Fibroblast of lung (primary cell): Measurements from ENCODE around the gene ITPKA. TPM values are rescaled to one million over a fixed set of nuclear protein-coding genes. Genes with fewer than 3 reads are reported as not detected.

Experiments
- DNase-seq, 2 donors: peaks; one replicate each; pipeline versions ENCODE4 v3.0.0 to v3.0.0-alpha.2; 2010; ENCODE audit warnings: low read depth in 2 of 2
- H2AFZ ChIP-seq: 2 replicates; pipeline ENCODE4 v1.5.1; 2012; ENCODE audit warnings: low read length, control low read depth, inconsistent platforms
- H3K27ac ChIP-seq: 2 replicates; pipeline ENCODE4 v1.5.1; 2011; ENCODE audit warnings: low read length, control low read depth; ENCODE audit not compliant: insufficient read depth
- H3K27me3 ChIP-seq: 2 replicates; pipeline ENCODE4 v1.5.1; 2011; ENCODE audit warnings: mild to moderate bottlenecking, low read length; ENCODE audit not compliant: control insufficient read depth, insufficient read depth
- H3K36me3 ChIP-seq: 2 replicates; pipeline ENCODE4 v1.5.1; 2011; ENCODE audit warnings: low read length; ENCODE audit not compliant: control insufficient read depth, insufficient read depth
- H3K4me1 ChIP-seq: 2 replicates; pipeline ENCODE4 v1.5.1; 2011; ENCODE audit warnings: low read length; ENCODE audit not compliant: control insufficient read depth, insufficient read depth; ENCODE audit errors: extremely low read depth
- H3K4me2 ChIP-seq: 2 replicates; pipeline ENCODE4 v1.5.1; 2011; ENCODE audit warnings: low read length, control low read depth; ENCODE audit not compliant: insufficient read depth; ENCODE audit errors: extremely low read depth
- H3K4me3 ChIP-seq, 4 experiments: fragments of 200-600 bp in 1 of 4; sonication (generic) in 1 of 4; replicated peaks in 1 of 4; 2 replicates each; pipeline ENCODE4 v1.5.1; 2011 to 2016; ENCODE audit warnings: low read length in 4 of 4, low read depth in 3 of 4, mild to moderate bottlenecking in 3 of 4, control low read depth in 2 of 4, inconsistent platforms in 1 of 4, mixed read lengths in 1 of 4; ENCODE audit not compliant: insufficient read depth in 1 of 4; ENCODE audit errors: control extremely low read depth in 1 of 4
- H3K79me2 ChIP-seq: 2 replicates; pipeline ENCODE4 v1.5.1; 2012; ENCODE audit warnings: mild to moderate bottlenecking, low read length, inconsistent platforms; ENCODE audit not compliant: control insufficient read depth, insufficient read depth
- H3K9ac ChIP-seq: 2 replicates; pipeline ENCODE4 v1.5.1; 2011; ENCODE audit warnings: mild to moderate bottlenecking, low read length, control low read depth; ENCODE audit not compliant: insufficient read depth
- H3K9me3 ChIP-seq: 2 replicates; pipeline ENCODE4 v1.5.1; 2012; ENCODE audit warnings: low read depth, low read length; ENCODE audit not compliant: control insufficient read depth, insufficient read depth
- H4K20me1 ChIP-seq: 2 replicates; pipeline ENCODE4 v1.5.1; 2011; ENCODE audit warnings: low read length; ENCODE audit not compliant: control insufficient read depth, insufficient read depth; ENCODE audit errors: extremely low read depth
- EZH2 ChIP-seq: IDR thresholded peaks from 2 replicates; pipeline ENCODE4 v1.5.1; 2012; ENCODE audit warnings: low read length, control low read depth, mild to moderate bottlenecking; ENCODE audit errors: missing control alignments
- polyA plus RNA-seq, 2 donors: library from polyadenylated mRNA; depleted of rRNA in 1 of 2; stranded (reverse) in 1 of 2; unstranded in 1 of 2; fragments of >200 nt; gene quantifications; 2 replicates each; pipeline ENCODE4 v1.2.1, GENCODE V29; 2011 to 2012; ENCODE audit warnings: missing spikeins in 1 of 2
- total RNA-seq: library from RNA; depleted of rRNA; stranded (reverse); fragments of >200 nt; gene quantifications from 2 replicates; pipeline ENCODE4 v1.2.1, GENCODE V29; 2014
- TF ChIP-seq, protein P1 (sequence below), 2 donors: IDR thresholded peaks in 1 of 2; conservative IDR thresholded peaks in 1 of 2; 1 replicate in 1 of 2; 2 replicates in 1 of 2; pipeline ENCODE4 v1.5.1; 2011 to 2012; ENCODE audit warnings: low read length in 2 of 2, control low read depth in 1 of 2, inconsistent platforms in 1 of 2, low read depth in 1 of 2, mild to moderate bottlenecking in 1 of 2

Gene ITPKA
- total and polyA plus RNA-seq, 2 donors (not counting 1 experiment from before 2014, with no cell fraction given): 0.32 to 35.0 TPM

DNA sequence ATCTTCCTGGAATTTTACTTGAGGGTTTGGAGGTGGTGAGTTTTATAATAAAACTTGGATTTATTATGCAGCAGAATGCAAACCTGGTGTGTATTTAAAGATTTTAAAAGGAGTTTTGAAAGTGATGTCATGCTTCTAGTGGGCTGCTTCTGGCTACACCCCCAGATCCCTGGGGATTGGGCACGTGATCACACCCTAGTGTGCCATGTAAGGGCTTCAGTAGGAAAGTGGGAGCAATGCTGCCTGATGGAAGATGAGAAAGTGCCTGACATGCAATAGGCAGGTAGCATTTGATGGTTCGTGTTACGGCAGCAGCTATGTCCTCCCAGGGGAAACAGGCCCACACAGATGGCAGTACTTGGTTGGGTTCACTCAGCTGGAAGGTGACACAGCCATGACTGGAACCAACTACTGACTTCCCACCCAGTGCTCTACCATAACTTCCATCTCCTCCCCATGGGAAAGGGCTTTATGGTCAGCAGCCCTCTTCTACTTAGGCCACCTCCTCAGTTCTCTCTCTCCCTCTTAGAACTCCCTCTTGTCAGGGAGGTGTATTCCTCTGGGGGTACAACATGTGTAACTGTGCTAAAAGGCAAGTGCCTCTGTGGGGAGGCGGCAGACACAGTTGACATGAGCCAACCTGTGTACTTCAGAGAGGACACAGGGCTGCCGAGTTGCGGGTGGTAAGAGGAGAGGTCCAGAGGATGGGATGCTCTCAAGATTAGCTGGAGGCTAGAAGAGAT, 5.6 kb downstream of the ITPKA start:
- no peak for DNase-seq
- peaks cover 8% of the 10 kb centered on the region for H3K27me3 ChIP-seq

DNA sequence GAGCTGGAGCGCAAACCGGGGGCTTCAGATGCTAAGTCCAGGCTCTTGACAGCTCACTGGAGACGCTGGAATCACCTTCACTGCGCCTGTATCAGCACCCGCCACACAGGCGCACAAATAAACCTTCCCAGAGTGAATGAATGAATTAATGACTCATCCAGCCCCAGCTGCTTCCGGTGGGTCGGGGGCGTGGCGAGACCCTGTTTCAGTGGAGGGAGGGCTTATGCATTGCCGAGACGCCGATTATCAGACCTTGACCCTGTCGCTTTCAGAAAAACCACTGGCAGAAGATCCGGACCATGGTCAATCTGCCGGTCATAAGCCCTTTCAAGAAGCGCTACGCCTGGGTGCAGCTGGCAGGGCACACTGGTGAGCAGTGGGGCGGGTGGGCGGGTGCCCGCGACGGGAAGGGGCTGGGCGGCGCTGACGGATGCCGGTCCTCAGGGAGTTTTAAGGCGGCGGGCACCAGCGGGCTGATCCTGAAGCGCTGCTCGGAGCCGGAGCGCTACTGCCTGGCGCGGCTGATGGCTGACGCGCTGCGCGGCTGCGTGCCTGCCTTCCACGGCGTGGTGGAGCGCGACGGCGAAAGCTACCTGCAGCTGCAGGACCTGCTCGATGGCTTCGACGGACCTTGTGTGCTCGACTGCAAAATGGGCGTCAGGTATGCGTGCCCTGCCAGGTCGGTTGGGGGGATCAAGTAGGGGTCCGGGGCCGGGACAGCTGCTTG, 7.7 kb downstream of the ITPKA start:
- TF ChIP-seq, protein P1, sequence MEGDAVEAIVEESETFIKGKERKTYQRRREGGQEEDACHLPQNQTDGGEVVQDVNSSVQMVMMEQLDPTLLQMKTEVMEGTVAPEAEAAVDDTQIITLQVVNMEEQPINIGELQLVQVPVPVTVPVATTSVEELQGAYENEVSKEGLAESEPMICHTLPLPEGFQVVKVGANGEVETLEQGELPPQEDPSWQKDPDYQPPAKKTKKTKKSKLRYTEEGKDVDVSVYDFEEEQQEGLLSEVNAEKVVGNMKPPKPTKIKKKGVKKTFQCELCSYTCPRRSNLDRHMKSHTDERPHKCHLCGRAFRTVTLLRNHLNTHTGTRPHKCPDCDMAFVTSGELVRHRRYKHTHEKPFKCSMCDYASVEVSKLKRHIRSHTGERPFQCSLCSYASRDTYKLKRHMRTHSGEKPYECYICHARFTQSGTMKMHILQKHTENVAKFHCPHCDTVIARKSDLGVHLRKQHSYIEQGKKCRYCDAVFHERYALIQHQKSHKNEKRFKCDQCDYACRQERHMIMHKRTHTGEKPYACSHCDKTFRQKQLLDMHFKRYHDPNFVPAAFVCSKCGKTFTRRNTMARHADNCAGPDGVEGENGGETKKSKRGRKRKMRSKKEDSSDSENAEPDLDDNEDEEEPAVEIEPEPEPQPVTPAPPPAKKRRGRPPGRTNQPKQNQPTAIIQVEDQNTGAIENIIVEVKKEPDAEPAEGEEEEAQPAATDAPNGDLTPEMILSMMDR (conservative IDR thresholded peaks at IDR 0.05 in 1 of 2, IDR thresholded peaks at IDR 0.05 in 1 of 2; ENCODE audit: low read depth in 1 of 2, low read length in 2 of 2): no peak
- peak; percentile 38 for TF ChIP-seq EZH2
- H3K4me2 ChIP-seq: peak overlapping the region; percentile 33
- H3K9ac ChIP-seq: no peak overlapping the region
- H3K4me3 ChIP-seq: peak overlapping the region in 1 of 4 experiments; percentile 20
- no peaks in the 10 kb centered on the region for H3K79me2 ChIP-seq
- no peak overlapping the region for H2AFZ ChIP-seq
- no peaks in the 10 kb centered on the region for H3K36me3 ChIP-seq
- H4K20me1 ChIP-seq: no peaks in the 10 kb centered on the region
- peaks cover 8% of the 10 kb centered on the region for H3K27me3 ChIP-seq
- peak; percentile 37 to 45 for DNase-seq
- H3K4me1 ChIP-seq: no peaks in the 10 kb centered on the region
- H3K9me3 ChIP-seq: no peaks in the 10 kb centered on the region
- no peak overlapping the region for H3K27ac ChIP-seq

More for the DNA sequence above, 5.6 kb downstream of the ITPKA start:
- Histone ChIP-seq H3K4me2 (no peak overlapping the region), H2AFZ (no peak overlapping the region), H4K20me1 (no peaks in the 10 kb centered on the region), H3K4me3 (no peak overlapping the region), H3K27ac (no peak overlapping the region), H3K79me2 (no peaks in the 10 kb centered on the region), H3K9ac (no peak overlapping the region), H3K36me3 (no peaks in the 10 kb centered on the region), H3K4me1 (no peaks in the 10 kb centered on the region), H3K9me3 (no peaks in the 10 kb centered on the region)
- TF ChIP-seq EZH2: no peak
- TF ChIP-seq, protein P1 (conservative IDR thresholded peaks at IDR 0.05 in 1 of 2, IDR thresholded peaks at IDR 0.05 in 1 of 2; ENCODE audit: low read depth in 1 of 2, low read length in 2 of 2): no peak
